Measurements from ENCODE around the gene RIMBP2.

DNA sequence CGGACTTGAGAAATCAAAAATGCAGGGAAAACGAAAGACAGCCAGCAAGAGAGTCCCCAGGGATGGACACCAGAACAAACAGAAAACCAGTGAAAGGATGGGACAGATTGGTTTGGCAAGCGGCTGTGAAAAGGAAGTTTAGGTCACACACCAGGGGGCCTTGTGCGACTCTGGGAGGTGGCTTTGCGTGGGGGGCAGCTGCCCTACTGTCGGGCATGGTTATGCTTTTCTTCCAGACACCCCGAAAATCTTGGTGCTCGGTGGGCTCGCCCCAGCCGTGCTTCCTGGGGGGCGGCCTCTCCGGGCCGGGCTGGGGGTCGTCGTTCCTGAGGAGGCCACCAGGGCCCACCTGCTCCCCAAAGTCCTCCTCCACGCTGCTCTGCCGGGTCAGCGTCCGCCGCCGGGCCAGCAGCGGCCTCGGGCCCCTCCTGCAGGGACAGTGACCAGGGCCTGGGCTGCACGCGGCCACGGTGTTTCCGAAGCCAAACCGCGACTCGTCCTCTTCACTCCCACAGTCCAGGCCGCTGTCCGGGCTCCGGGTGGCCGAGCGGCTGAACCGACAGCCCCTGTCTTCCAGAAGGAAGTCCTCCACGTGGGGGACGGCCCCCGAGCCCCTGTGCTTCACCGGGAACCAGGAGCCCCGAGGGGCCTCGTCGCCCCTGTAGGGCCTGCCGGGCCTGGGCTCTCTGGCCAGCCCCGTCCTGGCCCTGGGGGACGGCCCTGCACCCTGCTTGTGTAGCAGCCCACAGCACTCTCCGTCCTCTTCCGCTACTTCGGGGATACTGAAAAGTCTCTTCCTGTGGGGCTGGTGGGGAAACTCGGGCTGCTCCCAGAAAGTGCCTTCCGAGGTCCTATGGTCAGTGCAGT is 291.9 kb downstream of the RIMBP2 start:
- TF ChIP-seq, protein P1, sequence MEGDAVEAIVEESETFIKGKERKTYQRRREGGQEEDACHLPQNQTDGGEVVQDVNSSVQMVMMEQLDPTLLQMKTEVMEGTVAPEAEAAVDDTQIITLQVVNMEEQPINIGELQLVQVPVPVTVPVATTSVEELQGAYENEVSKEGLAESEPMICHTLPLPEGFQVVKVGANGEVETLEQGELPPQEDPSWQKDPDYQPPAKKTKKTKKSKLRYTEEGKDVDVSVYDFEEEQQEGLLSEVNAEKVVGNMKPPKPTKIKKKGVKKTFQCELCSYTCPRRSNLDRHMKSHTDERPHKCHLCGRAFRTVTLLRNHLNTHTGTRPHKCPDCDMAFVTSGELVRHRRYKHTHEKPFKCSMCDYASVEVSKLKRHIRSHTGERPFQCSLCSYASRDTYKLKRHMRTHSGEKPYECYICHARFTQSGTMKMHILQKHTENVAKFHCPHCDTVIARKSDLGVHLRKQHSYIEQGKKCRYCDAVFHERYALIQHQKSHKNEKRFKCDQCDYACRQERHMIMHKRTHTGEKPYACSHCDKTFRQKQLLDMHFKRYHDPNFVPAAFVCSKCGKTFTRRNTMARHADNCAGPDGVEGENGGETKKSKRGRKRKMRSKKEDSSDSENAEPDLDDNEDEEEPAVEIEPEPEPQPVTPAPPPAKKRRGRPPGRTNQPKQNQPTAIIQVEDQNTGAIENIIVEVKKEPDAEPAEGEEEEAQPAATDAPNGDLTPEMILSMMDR (optimal IDR thresholded peaks at IDR 0.05 in 1 of 3, IDR thresholded peaks at IDR 0.05 in 1 of 3, conservative IDR thresholded peaks at IDR 0.05 in 1 of 3; ENCODE audit: extremely low read depth in 1 of 3, insufficient read depth in 2 of 3, low read length in 3 of 3) = no peak
- no peak for TF ChIP-seq EZH2 (IDR thresholded peaks at IDR 0.05; ENCODE audit: low read length)
